Motor neuron (in vitro differentiated cells): ENCODE measurements around the gene CD44. TPM values are rescaled to one million over a fixed set of nuclear protein-coding genes. Genes with fewer than 3 reads are reported as not detected.
"Not testable (repeated sequence)": the region's sequence is repeated elsewhere in the genome, so short reads cannot be mapped to it uniquely, and the experiment has no call there.

Source experiments
- ATAC-seq, 8 experiments: fragments of 200-7000 bp; cut with Tn5 transposase; replicated peaks in 6 of 8; 2 replicates each; pipeline ENCODE4 v1.8.0; 2021; ENCODE audit warnings: mild to moderate bottlenecking in 8 of 8, moderate library complexity in 8 of 8
- H3K27ac ChIP-seq, 2 donors: fragments of 250-450 bp; sonication (Bioruptor Pico); 2 replicates each; pipeline ENCODE4 v1.9.0; 2021; ENCODE audit warnings: antibody characterized with exemption in 2 of 2, mild to moderate bottlenecking in 2 of 2, moderate library complexity in 1 of 2
- H3K4me1 ChIP-seq, 2 donors: fragments of 250-450 bp; sonication (Bioruptor Pico); replicated peaks in 1 of 2; 2 replicates each; pipeline ENCODE4 v1.6.1; 2021; ENCODE audit warnings: antibody characterized with exemption in 2 of 2, mild to moderate bottlenecking in 2 of 2, moderate library complexity in 1 of 2
- H3K4me3 ChIP-seq, 5 donors: fragments of 250-450 bp; sonication (Bioruptor Pico); 2 replicates each; pipeline ENCODE4 v1.9.0; 2021; ENCODE audit warnings: antibody characterized with exemption in 5 of 5, mild to moderate bottlenecking in 5 of 5, moderate library complexity in 4 of 5
- WGBS, 10 experiments: fragments of 450-650 bp; shearing (Covaris generic); methylation state at CpG; one replicate each; pipeline ENCODE4 v1.0.0; 2022; 5-methylcytosine and 5-hydroxymethylcytosine counted together
- in situ Hi-C, 9 experiments: fragments of 400-800 bp; cut with MboI; loops; one replicate each; pipeline ENCODE4 v1.15.0; 2021; ENCODE audit warnings: low sequenced_read_pairs in 9 of 9, low pct_unique_long_range_greater_than_20kb in 2 of 9; ENCODE audit not compliant: unreplicated experiment in 9 of 9
- total RNA-seq, 8 experiments: library from RNA; unstranded; fragments of 300-600 nt; gene quantifications; 2 replicates each; pipeline versions ENCODE4 v1.2.3 to v1.2.4, GENCODE V29; 2022

The CD44 gene
- total RNA-seq, 8 experiments from 2014 or later = 0.05 to 107 (median 42.9) TPM

DNA sequence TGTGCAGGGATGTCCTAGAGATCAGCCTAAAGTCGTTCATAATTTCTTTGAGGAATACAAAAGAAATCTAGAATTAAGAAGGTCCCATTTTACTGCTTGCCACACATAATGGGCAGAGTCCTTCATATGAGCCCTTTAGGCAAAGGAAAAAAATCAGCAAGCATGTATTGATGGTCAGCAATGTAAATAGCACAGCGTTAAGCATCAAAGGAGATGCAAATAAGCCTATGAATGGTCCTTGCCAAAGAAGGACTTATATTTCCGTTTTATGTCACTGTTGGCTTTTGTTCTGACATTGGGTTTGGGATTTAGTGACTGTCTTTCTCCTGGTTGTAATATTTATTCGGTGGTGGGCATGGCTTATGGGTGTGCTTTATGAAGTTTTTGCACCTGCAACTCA is 69.8 kb downstream of the CD44 start:
- no peak overlapping the region for H3K4me3 ChIP-seq
- no peaks in the 10 kb centered on the region for H3K4me1 ChIP-seq
- in situ Hi-C loops = no loop called here
- WGBS, 10 experiments = 18 to 66% (median 40%) methylated on average over 1 to 4 of the region's 4 CpGs; no CpG with 5 or more reads in 1 of the 10 experiments
- no peak overlapping the region for H3K27ac ChIP-seq
- ATAC-seq = peak in 2 of 8 experiments; percentile 30 to 39

DNA sequence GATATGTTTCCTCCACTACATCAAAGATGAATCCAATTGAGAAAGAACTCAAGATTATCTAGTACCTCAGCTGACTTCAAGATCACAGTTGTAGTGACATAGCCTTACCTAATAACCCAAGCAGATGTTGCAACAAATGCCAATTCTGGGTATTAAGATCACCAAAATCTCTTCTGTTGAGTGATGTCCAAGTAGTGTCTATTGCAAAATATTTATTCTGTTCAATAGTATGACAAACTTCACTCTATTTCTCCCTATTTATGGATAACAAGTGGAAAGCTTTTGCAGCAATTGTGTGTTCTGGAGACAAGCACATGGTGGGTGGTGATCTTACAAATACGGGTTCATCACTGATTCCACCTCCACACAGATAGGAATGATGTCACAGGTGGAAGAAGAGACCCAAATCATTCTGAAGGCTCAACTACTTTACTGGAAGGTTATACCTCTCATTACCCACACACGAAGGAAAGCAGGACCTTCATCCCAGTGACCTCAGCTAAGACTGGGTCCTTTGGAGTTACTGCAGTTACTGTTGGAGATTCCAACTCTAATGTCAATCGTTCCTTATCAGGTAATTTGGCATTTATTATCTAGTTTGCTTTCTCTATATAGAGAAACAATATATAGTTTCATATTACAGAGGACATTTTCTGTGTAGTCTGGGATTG is 72.0 kb downstream of the CD44 start:
- no peak overlapping the region for H3K4me3 ChIP-seq
- H3K27ac ChIP-seq = no peak overlapping the region
- ATAC-seq = no peak
- in situ Hi-C loops = no loop called here
- H3K4me1 ChIP-seq = no peaks in the 10 kb centered on the region
- WGBS, 10 experiments = 60 to 88% (median 75%) methylated on average over 1 to 3 of the region's 3 CpGs; no CpG with 5 or more reads in 5 of the 10 experiments

DNA sequence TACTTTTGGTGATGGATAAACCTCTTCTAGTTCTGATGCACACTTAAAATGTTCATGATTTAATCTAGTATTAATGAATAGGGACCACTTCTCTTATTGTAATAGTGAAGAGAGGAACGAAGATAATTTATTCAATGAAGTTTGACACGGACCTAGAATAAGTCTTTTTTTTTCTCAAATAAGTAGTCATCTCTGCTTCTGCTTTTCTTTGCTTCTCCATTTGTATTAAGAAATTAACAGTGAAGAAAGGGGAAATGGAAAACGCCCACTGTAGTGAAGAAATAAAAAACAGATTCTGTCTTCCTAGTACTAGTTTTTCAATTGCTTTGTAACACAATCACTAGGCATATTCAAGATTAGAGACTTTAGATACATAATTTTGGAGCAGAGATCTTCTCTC is 73.0 kb downstream of the CD44 start:
- WGBS, 10 experiments = 0 to 100% (median 82%) methylated on average over 1 to 3 of the region's 3 CpGs
- in situ Hi-C loops = no loop called here
- H3K27ac ChIP-seq = no peak overlapping the region
- H3K4me3 ChIP-seq = no peak overlapping the region
- no peaks in the 10 kb centered on the region for H3K4me1 ChIP-seq
- ATAC-seq = no peak

DNA sequence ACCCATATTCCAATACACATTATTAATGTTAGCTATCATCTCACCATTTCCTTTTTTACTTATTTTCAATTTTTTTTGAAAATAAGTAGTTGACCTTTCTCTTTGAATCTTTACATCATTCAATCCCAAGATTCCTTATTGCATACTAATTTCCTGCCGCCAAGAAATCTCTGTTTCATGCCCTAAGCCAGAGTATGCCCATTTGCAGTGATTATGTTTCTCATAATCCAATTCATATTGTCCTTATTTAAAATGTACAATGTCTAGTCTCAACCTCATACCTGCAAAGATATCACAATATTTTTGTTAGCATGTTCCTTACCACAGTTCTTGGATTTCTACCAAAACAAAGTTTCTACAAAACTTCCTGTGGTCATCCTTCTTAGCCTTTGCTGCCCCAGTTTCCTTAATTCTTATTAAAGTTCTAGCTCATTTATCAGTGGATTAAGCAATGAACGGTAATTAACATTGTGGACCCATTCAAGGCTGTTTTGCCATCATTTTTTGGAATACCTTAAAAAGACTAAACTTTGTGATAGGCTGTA is 75.3 kb downstream of the CD44 start:
- ATAC-seq = no peak
- no peak overlapping the region for H3K4me3 ChIP-seq
- in situ Hi-C loops = no loop called here
- 4 to 100% (median 61%) methylated on average over 1 to 2 of the region's 2 CpGs for WGBS, 10 experiments
- H3K27ac ChIP-seq = no peak overlapping the region
- no peaks in the 10 kb centered on the region for H3K4me1 ChIP-seq

DNA sequence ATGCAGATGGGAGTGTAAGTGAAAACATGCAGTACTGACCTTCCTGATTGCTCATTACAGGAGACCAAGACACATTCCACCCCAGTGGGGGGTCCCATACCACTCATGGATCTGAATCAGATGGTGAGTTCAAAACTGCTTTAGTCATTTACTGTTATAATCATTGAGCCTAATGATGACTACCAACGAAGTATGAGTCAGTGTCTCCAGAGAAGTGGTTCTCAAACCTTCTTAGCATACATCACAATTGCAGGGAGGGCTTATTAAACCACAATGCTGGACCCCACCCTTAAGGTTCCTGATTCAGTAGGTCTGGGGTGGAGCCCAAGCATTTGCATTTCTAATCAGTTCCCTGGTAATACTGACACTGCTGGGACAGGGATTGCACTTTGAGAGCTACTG is 75.8 kb downstream of the CD44 start:
- in situ Hi-C loops = no loop called here
- 0 to 20% (median 7%) methylated on average over 1 of the region's 1 CpG; no CpG with 5 or more reads in 6 of the 10 experiments for WGBS, 10 experiments
- Histone ChIP-seq H3K4me3 (no peak overlapping the region), H3K4me1 (no peaks in the 10 kb centered on the region), H3K27ac (no peak overlapping the region)
- ATAC-seq = peak; percentile 59 to 95 (median 82)

DNA sequence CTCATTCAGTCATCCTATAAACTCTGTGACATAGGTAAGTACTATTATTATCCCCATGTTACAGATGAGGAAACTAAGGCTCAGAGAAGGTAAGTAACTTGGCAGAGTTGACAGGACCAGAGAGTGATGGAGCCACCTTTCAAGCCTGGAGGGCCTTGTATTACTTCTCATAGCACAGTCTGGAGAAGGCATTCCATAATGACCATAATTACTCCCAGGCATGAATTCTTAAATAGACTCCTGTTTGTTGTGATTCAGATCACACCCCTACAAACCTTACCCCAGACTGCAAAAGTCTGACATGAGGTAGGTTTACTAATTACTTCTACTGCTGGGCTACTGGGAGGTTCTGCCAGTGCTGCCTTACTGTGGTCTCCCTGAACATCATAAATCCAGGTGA is 77.0 kb downstream of the CD44 start:
- Histone ChIP-seq H3K4me1 (no peaks in the 10 kb centered on the region), H3K4me3 (no peak overlapping the region), H3K27ac (no peak overlapping the region)
- ATAC-seq = no peak
- in situ Hi-C loops = no loop called here

DNA sequence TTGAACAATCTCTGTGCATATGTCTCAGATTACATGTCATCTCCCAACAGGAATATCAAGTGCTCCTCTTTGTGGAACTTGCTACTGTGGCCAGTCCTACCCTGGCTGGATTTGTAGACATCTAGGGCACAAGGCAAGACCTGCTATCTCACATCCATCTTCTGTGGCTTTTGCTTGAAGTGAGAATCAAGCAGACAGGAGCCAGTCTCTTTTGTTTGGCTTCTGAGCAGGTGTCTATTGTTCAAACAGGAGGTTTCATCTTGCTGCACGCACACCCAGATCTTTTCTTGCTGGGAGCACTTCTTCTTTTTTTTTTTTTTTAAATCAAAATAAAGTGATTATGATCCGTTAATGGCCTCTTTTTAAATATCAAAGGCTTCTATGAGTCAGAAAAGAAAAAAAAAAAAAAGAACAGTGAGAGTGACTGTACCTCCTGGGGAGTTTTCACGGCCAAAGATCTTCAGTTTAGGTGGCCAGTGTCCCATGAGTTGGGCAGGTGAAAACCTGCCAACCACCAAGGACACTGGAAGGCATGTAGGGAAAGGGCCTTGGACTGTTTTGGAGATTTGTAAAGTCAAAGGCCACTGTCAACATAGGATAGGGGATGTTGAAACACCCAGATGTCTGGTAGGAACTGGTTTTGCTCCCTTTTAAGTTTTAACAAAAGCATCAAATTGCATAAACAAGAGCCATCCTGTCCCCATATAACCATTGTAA is 78.1 kb downstream of the CD44 start:
- no peak overlapping the region for H3K4me3 ChIP-seq
- no peak for ATAC-seq
- no peaks in the 10 kb centered on the region for H3K4me1 ChIP-seq
- 14 to 100% (median 40%) methylated on average over 1 to 3 of the region's 3 CpGs; no CpG with 5 or more reads in 2 of the 10 experiments for whole genome bisulfite sequencing, 10 experiments
- no peak overlapping the region for H3K27ac ChIP-seq
- in situ Hi-C loops = no loop called here

DNA sequence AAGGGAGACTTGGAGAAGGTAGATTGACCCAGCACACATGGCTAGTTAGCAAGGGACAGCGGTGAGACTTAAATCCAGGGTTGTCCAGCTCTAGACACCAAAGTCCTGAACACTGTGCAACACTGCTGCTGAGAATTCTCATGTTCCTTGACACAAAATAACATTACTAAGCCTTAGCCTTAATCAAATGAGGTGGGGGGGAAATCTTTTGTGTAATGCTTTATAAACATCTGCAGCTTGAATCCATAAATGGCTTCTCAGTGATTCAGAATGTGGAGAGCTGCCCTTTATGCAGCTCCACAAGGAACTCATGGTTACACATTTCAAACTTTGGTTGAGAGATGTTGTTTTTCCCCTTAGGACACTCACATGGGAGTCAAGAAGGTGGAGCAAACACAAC is 80.0 kb downstream of the CD44 start:
- ATAC-seq = no peak
- in situ Hi-C loops = no loop called here

DNA sequence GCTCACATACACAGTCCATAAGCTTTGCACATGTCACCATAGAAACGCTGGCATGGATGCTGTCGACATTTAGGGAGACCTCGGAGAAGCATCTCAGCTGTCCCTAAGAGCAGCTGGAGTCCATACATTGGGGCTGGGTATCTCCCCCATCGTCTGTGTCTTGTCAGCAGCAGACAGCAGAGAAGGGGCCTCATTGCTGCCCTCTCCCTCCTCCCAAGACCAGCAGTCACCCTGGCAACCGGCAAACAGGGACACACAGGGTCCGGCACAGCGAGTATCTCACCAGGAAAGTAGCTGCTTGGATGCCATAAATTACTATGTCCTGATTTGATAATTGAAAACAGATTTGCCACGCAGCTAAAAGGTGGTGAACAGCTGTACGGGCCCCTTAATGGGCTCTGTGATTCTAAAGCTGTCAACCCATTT is 84.4 kb downstream of the CD44 start:
- H3K4me3 ChIP-seq = no peak overlapping the region
- no peak overlapping the region for H3K27ac ChIP-seq
- in situ Hi-C loops = no loop called here
- peak; percentile 50 to 99 (median 98) for ATAC-seq
- 5 to 20% (median 13%) methylated on average over 3 to 9 of the region's 9 CpGs; no CpG with 5 or more reads in 6 of the 10 experiments for WGBS, 10 experiments
- H3K4me1 ChIP-seq = peaks cover 2 to 16% of the 10 kb centered on the region in 2 donors

More for the DNA sequence above, 80.0 kb downstream of the CD44 start:
- H3K4me1 ChIP-seq = peaks cover 0 to 11% of the 10 kb centered on the region in 2 donors
- 100% methylated on average over 1 of the region's 1 CpG; no CpG with 5 or more reads in 5 of the 10 experiments for WGBS, 10 experiments
- H3K4me3 ChIP-seq = no peak overlapping the region
- no peak overlapping the region for H3K27ac ChIP-seq

DNA sequence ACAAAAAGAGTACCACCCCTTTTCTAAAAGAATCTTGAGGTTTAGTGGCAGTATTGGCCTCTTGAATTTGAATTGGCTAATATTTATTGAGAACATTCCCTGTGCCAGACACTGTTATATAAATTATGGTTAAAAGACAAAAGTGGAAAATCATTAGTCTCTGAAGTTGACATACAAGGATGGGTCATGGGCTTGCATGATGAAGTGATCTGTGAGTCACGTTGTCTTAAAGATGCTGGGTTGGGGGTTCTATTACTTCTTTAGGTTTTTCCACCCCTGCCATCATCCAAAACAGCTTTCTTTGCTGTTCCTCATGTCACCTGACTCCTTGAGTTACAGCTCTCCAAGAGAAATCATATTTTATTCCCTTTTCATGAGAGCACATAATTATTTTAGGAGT is 85.0 kb downstream of the CD44 start:
- H3K4me3 ChIP-seq = no peak overlapping the region
- H3K27ac ChIP-seq = no peak overlapping the region
- ATAC-seq = no peak
- in situ Hi-C loops = no loop called here
- H3K4me1 ChIP-seq = peaks cover 2 to 16% of the 10 kb centered on the region in 2 donors
- WGBS, 10 experiments = 60 to 80% (median 80%) methylated on average over 1 of the region's 1 CpG; no CpG with 5 or more reads in 7 of the 10 experiments

DNA sequence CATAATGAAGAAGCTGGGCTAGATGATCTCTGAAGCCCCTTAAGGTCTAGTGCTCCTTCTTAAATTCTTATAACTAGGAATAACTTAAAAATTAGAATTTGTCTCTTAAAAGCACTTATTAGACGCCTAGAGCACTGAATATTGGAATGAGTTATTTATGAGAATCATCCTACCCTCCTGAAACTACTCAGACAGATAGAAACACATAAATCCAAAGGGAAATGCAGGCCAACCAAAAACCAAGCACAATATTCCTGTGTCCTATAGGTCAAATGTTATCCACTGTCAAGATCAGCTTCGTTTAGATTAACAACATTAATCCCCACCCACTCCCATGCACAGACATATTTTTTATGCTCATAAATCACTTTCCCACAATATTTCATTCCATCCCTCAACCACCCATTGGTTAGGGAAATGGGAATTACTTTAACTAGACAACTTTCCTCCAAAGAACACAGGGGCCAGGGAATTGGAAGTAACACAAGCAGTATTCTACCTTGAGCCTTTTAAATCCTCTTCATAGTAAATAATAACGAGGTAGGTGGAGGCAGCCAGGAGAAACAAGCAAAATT is 87.1 kb downstream of the CD44 start:
- H3K4me1 ChIP-seq = peaks cover 2 to 16% of the 10 kb centered on the region in 2 donors
- no peak overlapping the region for H3K27ac ChIP-seq
- 47 to 90% (median 66%) methylated on average over 1 to 3 of the region's 3 CpGs for WGBS, 10 experiments
- in situ Hi-C loops = loop anchor here in 1 of 9 experiments (25.0 kb wide), 1 partner anchor 161 kb away; no protein-coding TSS in a partner anchor
- no peak overlapping the region for H3K4me3 ChIP-seq
- no peak for ATAC-seq

DNA sequence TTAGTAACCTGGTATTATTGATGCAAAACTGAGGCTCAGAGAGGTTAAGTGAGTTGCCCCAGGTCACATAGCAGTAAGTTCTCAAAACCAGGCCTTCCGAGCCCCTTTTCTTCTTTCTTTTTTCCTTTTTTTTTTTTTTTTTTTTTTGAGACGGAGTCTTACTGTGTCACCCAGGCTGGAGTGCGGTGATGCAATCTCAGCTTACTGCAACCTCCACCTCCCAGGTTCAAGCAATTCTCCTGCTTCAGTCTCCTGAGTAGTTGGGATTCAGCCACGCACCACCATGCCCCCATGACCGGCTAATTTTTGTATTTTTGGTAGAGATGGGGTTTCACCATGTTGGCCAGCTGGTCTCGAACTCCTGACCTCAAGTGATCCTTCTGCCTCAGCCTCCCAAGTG is 87.8 kb downstream of the CD44 start:
- ATAC-seq, H3K4me3 ChIP-seq, H3K27ac ChIP-seq: not testable (repeated sequence)
- H3K4me1 ChIP-seq = peaks cover 2 to 16% of the 10 kb centered on the region in 2 donors
- in situ Hi-C loops = loop anchor here in 1 of 9 experiments (25.0 kb wide), 1 partner anchor 161 kb away; no protein-coding TSS in a partner anchor
- 80 to 100% (median 95%) methylated on average over 1 to 6 of the region's 6 CpGs; no CpG with 5 or more reads in 1 of the 10 experiments for WGBS, 10 experiments
